ENCODE results near the gene MEPCE.

MEPCE gene

DNA sequence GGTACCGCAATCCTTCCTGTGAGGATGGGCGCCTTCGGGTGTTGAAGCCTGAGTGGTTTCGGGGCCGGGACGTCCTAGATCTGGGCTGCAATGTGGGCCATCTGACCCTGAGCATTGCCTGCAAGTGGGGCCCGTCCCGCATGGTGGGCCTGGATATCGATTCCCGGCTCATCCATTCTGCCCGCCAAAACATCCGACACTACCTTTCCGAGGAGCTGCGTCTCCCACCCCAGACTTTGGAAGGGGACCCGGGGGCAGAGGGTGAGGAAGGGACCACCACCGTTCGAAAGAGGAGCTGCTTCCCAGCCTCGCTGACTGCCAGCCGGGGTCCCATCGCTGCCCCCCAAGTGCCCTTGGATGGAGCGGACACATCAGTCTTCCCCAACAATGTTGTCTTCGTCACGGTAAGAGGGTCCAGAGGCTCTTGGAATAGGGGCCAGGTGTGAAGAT is 1.7 kb downstream of the MEPCE start:
- TF ChIP-seq CTCF (IDR thresholded peaks at IDR 0.05; ENCODE audit: extremely low read depth, missing control alignments), result no peak
- DNase-seq (ENCODE audit: low spot score), result no peak

- no peak for DNase-seq (ENCODE audit: low spot score)
- TF ChIP-seq CTCF (IDR thresholded peaks at IDR 0.05; ENCODE audit: extremely low read depth, missing control alignments), result no peak
Observed at GRCh38 chr7:100432053-100432452, 2.4 kb downstream of the MEPCE start.

DNA sequence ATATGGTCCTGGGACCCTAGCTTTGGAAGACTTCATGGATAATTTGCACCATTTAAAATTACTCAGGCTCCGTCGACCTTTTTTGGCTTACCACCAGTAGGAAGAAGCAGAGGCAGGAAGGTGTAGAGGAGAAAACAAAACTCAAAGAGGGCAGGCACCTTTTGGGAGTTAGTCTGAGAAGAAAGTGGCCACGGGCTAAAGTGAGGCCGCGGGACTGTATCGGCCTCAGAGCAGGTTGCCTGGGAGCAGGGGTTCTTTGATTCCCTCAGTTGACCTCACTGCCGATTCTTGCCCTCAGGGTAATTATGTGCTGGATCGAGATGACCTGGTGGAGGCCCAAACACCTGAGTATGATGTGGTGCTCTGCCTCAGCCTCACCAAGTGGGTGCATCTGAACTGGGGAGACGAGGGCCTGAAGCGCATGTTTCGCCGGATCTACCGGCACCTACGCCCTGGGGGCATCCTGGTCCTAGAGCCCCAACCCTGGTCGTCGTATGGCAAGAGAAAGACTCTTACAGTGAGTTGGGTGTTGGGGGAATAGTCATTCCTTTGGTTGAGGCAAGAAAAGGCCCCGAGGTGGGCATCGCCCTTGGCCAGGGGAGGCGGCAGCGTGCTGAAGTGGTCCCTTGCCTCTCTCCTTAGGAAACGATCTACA is 3.1 kb downstream of the MEPCE start:
- DNase-seq (ENCODE audit: low spot score), result no peak
- no peak for TF ChIP-seq CTCF (IDR thresholded peaks at IDR 0.05; ENCODE audit: extremely low read depth, missing control alignments)

DNA sequence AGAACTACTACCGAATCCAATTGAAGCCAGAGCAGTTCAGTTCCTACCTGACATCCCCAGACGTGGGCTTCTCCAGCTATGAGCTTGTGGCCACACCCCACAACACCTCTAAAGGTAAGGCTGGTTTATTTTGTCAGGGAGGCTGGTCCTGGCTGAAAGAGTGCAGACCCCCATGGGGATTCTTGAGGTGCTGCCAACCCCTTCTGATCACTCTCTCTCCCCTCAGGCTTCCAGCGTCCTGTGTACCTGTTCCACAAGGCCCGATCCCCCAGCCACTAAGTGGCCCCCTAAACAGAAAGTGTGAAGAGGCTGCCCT is 3.6 kb downstream of the MEPCE start:
- no peak for DNase-seq (ENCODE audit: low spot score)

DNA sequence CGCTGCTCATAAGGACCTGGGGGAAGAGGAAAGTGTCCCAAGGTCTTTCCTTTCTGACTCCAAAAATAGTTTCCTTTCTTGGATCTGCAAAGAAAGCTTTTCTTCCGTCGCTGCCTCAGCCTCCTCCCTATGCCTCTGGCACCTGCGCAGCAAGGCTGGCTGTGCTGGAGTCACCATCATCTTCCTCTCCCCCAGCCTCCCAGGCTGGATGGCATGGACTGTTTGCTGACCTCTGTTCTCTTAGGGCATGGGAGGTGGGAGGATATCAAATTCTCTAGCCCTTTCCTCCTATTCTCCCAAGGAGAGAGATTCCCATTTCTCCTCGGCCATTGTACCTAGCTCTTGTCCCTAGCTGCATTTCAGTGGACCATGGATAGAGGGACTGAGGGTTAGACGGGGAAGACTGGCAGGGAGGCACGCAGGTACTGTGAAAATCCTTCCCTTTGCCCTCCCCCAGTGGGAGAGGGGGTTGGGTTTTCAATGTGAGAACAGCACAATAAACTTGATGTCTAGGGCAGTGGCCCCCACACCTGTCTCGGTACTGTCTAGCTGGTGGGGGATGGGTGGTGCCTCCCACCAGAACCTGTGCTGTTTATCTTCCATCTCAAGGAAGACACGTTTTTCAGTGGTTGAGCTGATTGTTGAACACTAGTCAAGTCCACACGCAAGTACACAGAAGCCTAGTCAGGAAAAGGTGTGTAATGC is 4.1 kb downstream of the MEPCE start:
- no peak for DNase-seq (ENCODE audit: low spot score)
- no peak for TF ChIP-seq CTCF (IDR thresholded peaks at IDR 0.05; ENCODE audit: extremely low read depth, missing control alignments)

More for the DNA sequence above, 3.6 kb downstream of the MEPCE start:
- no peak for TF ChIP-seq CTCF (IDR thresholded peaks at IDR 0.05; ENCODE audit: extremely low read depth, missing control alignments)

- TF ChIP-seq CTCF (IDR thresholded peaks at IDR 0.05; ENCODE audit: extremely low read depth, missing control alignments), result no peak
- no peak for DNase-seq (ENCODE audit: low spot score)
Observed at GRCh38 chr7:100434297-100435144, 4.9 kb downstream of the MEPCE start.

Measured in GM20000 (cell line).